Activated CD8-positive, alpha-beta memory T cell treated with anti-CD3 and anti-CD28 coated beads for 1 hour (primary cell): ENCODE measurements around the gene RETSAT.
"Not testable (repeated sequence)": the region's sequence is repeated elsewhere in the genome, so short reads cannot be mapped to it uniquely, and the experiment has no call there.

Experiments used
- DNase-seq, 2 donors: peaks; one replicate each; pipeline ENCODE4 v3.0.0-alpha.2; 2020; ENCODE audit warnings: low read depth in 1 of 2; ENCODE audit errors: extremely low read depth in 1 of 2

Gene RETSAT

GRCh38 chr2:85354286-85355072 lies at the start of gene RETSAT, which contains the start of gene ELMOD3:
TSS of gene RETSAT (minus strand) at chr2:85354528. CDS start at chr2:85354507, 21 bp downstream.
TSS of gene ELMOD3 (plus strand) at chr2:85354769. CDS start at chr2:85357199, 2,430 bp downstream.
- peak; percentile 88 to 97 for DNase-seq

GRCh38 chr2:85401844-85402243 lies 47.5 kb upstream of the RETSAT start:
- no peak for DNase-seq

- no peak for DNase-seq
These were observed 47.1 kb upstream of the RETSAT start for GRCh38 chr2:85401464-85401805.

GRCh38 chr2:85400541-85401463 lies 46.5 kb upstream of the RETSAT start:
- DNase-seq = no peak

GRCh38 chr2:85400023-85400422 lies 45.7 kb upstream of the RETSAT start:
- no peak for DNase-seq

GRCh38 chr2:85399183-85399455 lies 44.8 kb upstream of the RETSAT start:
- no peak for DNase-seq

- no peak for DNase-seq
These were observed 44.3 kb upstream of the RETSAT start for GRCh38 chr2:85398426-85399182.

GRCh38 chr2:85397925-85398331 lies 43.6 kb upstream of the RETSAT start:
- DNase-seq = no peak

GRCh38 chr2:85396531-85397470 lies 42.5 kb upstream of the RETSAT start:
- no peak for DNase-seq

- DNase-seq = no peak
These were observed 41.7 kb upstream of the RETSAT start for GRCh38 chr2:85395912-85396475.

- DNase-seq = no peak
These were observed 40.6 kb upstream of the RETSAT start for GRCh38 chr2:85394976-85395375.

GRCh38 chr2:85394261-85394681 lies 39.9 kb upstream of the RETSAT start:
- no peak for DNase-seq

GRCh38 chr2:85393836-85394235 lies 39.5 kb upstream of the RETSAT start:
- DNase-seq = no peak

GRCh38 chr2:85390941-85391669 lies 36.8 kb upstream of the RETSAT start:
- peak; percentile 44 to 68 for DNase-seq

GRCh38 chr2:85388878-85389538 lies 34.7 kb upstream of the RETSAT start:
- no peak for DNase-seq

- DNase-seq = no peak
These were observed 33.4 kb upstream of the RETSAT start for GRCh38 chr2:85387754-85388153.

GRCh38 chr2:85385746-85386145 lies 31.4 kb upstream of the RETSAT start:
- DNase-seq = no peak

- no peak for DNase-seq
These were observed 29.5 kb upstream of the RETSAT start for GRCh38 chr2:85383850-85384249.

GRCh38 chr2:85383151-85383550 lies 28.8 kb upstream of the RETSAT start:
- not testable (repeated sequence) for DNase-seq
